HG02642 (cell line): ENCODE measurements around the gene SFRP4.
"Not testable (repeated sequence)": the region's sequence is repeated elsewhere in the genome, so short reads cannot be mapped to it uniquely, and the experiment has no call there.

Source experiments
- ATAC-seq: cut with Tn5 transposase; IDR thresholded peaks from one replicate; pipeline ENCODE4 v1.9.1; 2021; ENCODE audit warnings: mild to moderate bottlenecking; ENCODE audit not compliant: unreplicated experiment, poor library complexity

Gene SFRP4

GRCh38 chr7:37916673-37917660 is at the start of gene SFRP4:
TSS of gene SFRP4 (minus strand) at chr7:37916817. CDS start at chr7:37916537, 280 bp downstream.
- ATAC-seq = peak; percentile 54

GRCh38 chr7:37964196-37964595 is 47.6 kb upstream of the SFRP4 start:
- ATAC-seq = no peak

- no peak for ATAC-seq
Measured at GRCh38 chr7:37961251-37961650, 44.6 kb upstream of the SFRP4 start.

GRCh38 chr7:37960483-37960882 is 43.9 kb upstream of the SFRP4 start:
- no peak for ATAC-seq

GRCh38 chr7:37957221-37957970 is 40.8 kb upstream of the SFRP4 start:
- no peak for ATAC-seq

GRCh38 chr7:37956791-37957190 is 40.2 kb upstream of the SFRP4 start:
- ATAC-seq = no peak

GRCh38 chr7:37954217-37954616 is 37.6 kb upstream of the SFRP4 start:
- not testable (repeated sequence) for ATAC-seq

GRCh38 chr7:37952240-37952639 is 35.6 kb upstream of the SFRP4 start:
- ATAC-seq = no peak

- no peak for ATAC-seq
Measured at GRCh38 chr7:37947941-37948210, 31.3 kb upstream of the SFRP4 start.

GRCh38 chr7:37947138-37947940 is 30.7 kb upstream of the SFRP4 start:
- no peak for ATAC-seq

GRCh38 chr7:37945336-37945735 is 28.7 kb upstream of the SFRP4 start:
- no peak for ATAC-seq

GRCh38 chr7:37944737-37945054 is 28.1 kb upstream of the SFRP4 start:
- ATAC-seq = no peak

- ATAC-seq = no peak
Measured at GRCh38 chr7:37943905-37944736, 27.5 kb upstream of the SFRP4 start.

- no peak for ATAC-seq
Measured at GRCh38 chr7:37942934-37943610, 26.5 kb upstream of the SFRP4 start.

- ATAC-seq = no peak
Measured at GRCh38 chr7:37933018-37933566, 16.5 kb upstream of the SFRP4 start.

- no peak for ATAC-seq
Measured at GRCh38 chr7:37932543-37932942, 15.9 kb upstream of the SFRP4 start.

- no peak for ATAC-seq
Measured at GRCh38 chr7:37930226-37930948, 13.8 kb upstream of the SFRP4 start.

- ATAC-seq = no peak
Measured at GRCh38 chr7:37928878-37929277, 12.3 kb upstream of the SFRP4 start.
